Stimulated activated naive B cell treated with anti-CD40 and anti-IgM and Interleukin-4, amounts not matched to agents 10 μg/mL and 1 μg/mL and 100 μg/mL, for 72 hours (primary cell): ENCODE measurements around the gene KBTBD3.

Experiments
- ATAC-seq, 2 donors: fragments of 150-1000 bp; cut with Tn5 transposase; replicated peaks; 2 replicates each; pipeline ENCODE4 v1.10.0; 2021; ENCODE audit warnings: moderate library complexity in 1 of 2
- DNase-seq: peaks from one replicate; pipeline ENCODE4 v3.0.0; 2021
- H3K27ac Mint-ChIP-seq: one replicate; pipeline ENCODE4 v1.8.0; 2022; ENCODE audit warnings: mild to moderate bottlenecking, mixed read lengths
- H3K27me3 Mint-ChIP-seq, 2 donors: one replicate each; pipeline ENCODE4 v1.8.0; 2022; ENCODE audit warnings: mixed read lengths in 2 of 2
- H3K36me3 Mint-ChIP-seq, 2 donors: one replicate each; pipeline ENCODE4 v1.8.0; 2022; ENCODE audit warnings: mixed read lengths in 2 of 2, mild to moderate bottlenecking in 1 of 2
- H3K4me1 Mint-ChIP-seq, 2 donors: one replicate each; pipeline ENCODE4 v1.8.0; 2022; ENCODE audit warnings: mixed read lengths in 2 of 2, mild to moderate bottlenecking in 1 of 2
- H3K4me3 Mint-ChIP-seq, 2 donors: one replicate each; pipeline ENCODE4 v1.8.0; 2022; ENCODE audit warnings: mild to moderate bottlenecking in 2 of 2, mixed read lengths in 2 of 2, moderate library complexity in 1 of 2
- H3K9me3 Mint-ChIP-seq, 2 donors: one replicate each; pipeline ENCODE4 v1.8.0; 2022; ENCODE audit warnings: mixed read lengths in 2 of 2, mild to moderate bottlenecking in 1 of 2

The KBTBD3 gene, protein sequence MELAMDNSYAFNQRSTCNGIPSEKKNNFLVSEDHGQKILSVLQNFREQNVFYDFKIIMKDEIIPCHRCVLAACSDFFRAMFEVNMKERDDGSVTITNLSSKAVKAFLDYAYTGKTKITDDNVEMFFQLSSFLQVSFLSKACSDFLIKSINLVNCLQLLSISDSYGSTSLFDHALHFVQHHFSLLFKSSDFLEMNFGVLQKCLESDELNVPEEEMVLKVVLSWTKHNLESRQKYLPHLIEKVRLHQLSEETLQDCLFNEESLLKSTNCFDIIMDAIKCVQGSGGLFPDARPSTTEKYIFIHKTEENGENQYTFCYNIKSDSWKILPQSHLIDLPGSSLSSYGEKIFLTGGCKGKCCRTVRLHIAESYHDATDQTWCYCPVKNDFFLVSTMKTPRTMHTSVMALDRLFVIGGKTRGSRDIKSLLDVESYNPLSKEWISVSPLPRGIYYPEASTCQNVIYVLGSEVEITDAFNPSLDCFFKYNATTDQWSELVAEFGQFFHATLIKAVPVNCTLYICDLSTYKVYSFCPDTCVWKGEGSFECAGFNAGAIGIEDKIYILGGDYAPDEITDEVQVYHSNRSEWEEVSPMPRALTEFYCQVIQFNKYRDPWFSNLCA

DNA sequence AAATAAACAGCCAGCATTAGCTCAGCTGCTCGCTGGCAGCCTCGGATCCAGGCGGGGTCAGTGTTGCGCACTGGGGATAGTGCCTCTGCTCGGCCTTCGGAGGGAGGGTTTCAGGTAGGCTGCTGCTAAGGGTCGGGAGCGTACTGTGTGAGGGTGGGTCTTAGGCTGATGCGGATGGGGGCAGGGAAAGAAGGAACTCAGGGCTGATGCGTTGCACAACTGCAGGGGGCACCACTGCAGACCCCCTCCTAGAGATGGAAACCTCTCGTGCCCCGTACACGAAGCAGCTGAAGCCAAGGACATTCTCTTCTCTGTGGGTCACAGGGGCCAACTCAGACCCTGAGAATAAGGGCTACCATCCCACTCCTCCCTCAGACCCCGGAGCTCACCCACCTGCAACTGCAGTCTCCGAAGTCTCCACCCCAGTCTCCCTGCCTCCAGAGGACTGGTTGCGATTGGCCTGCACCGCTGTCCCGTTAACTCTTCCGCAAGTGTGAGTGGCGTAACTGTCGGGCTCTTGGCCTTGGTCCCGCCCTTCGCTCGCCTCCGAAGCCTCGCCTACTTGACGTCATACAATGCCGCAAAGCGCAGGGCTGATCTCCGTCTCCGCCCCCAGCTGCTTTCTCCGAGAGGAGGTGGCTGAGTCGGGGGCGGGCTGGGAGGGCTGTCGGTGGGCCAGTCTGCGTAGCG lies at the start of gene KBTBD3:
Gene KBTBD3 (minus strand): TSS at position 429 of the 690 bp plus-strand sequence. CDS start 18,250 bp downstream, outside the sequence.
- Mint-ChIP-seq H3K27ac (peak within 1 kb of the TSS; percentile 98), H3K36me3 (peaks cover 6 to 12% of the 10 kb centered on the region in 2 donors), H3K9me3 (no peaks in the 10 kb centered on the region), H3K27me3 (no peaks in the 10 kb centered on the region), H3K4me1 (peaks cover 20 to 43% of the 10 kb centered on the region in 2 donors), H3K4me3 (peak within 1 kb of the TSS; percentile 96 to 98)
- ATAC-seq (peak; percentile 93 to 95), DNase-seq (peak; percentile 99)

DNA sequence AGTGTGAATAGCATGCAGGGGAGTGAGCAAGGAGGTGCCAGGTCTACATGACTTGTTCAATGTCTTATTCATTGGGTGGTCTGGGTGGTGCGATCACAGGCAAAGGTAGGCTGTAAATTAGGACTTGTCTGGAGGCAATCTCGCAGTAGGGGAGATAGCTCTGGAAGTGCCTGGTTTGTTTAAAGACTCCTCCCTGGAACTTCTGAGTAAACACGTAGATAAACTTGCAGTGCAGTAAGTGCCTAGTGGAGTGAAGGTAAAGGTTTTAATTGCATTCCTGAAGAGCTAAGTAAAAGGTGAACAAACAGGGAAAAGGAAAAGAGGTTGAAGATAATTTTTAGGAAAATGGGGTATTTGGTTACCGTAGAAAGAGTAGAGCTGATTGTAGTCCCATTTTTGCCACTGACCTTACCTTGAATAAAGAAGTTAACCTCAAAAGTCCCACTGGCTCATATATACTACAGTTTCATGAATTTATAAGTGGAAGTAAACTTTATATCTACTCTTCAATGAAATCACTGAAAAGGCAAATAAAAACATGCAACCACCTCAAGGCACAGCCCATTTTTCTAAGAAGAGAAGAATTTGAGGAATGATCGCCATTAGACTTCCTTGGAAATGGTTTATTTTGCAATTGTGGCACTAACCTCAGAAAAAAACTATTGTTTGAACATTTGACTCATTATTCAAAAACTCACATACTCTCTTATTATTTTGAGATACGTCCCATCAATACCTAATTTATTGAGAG lies 44.6 kb upstream of the KBTBD3 start:
- Mint-ChIP-seq H3K9me3 (no peaks in the 10 kb centered on the region), H3K4me3 (no peak overlapping the region), H3K27me3 (peaks cover 6 to 9% of the 10 kb centered on the region in 2 donors), H3K4me1 (no peaks in the 10 kb centered on the region), H3K36me3 (no peaks in the 10 kb centered on the region), H3K27ac (no peak overlapping the region)
- DNase-seq (no peak), ATAC-seq (no peak)

- Mint-ChIP-seq H3K36me3 (peaks cover 5 to 10% of the 10 kb centered on the region in 2 donors), H3K27me3 (peaks cover 0 to 4% of the 10 kb centered on the region in 2 donors), H3K27ac (no peak overlapping the region), H3K9me3 (peaks cover 4 to 5% of the 10 kb centered on the region in 2 donors), H3K4me3 (no peak overlapping the region), H3K4me1 (no peaks in the 10 kb centered on the region)
- ATAC-seq (peak in 1 of 2 donors; percentile 43), DNase-seq (no peak)
These were observed 28.8 kb upstream of the KBTBD3 start for GRCh38 chr11:106105986-106106385.

GRCh38 chr11:106101819-106102218 lies 24.7 kb upstream of the KBTBD3 start:
- H3K27ac Mint-ChIP-seq, result no peak overlapping the region
- ATAC-seq (no peak), DNase-seq (no peak)
- H3K9me3 Mint-ChIP-seq, result peaks cover 2 to 5% of the 10 kb centered on the region in 2 donors
- no peaks in the 10 kb centered on the region for H3K27me3 Mint-ChIP-seq
- H3K4me3 Mint-ChIP-seq, result no peak overlapping the region
- H3K36me3 Mint-ChIP-seq, result peaks cover 17 to 27% of the 10 kb centered on the region in 2 donors
- H3K4me1 Mint-ChIP-seq, result no peaks in the 10 kb centered on the region

DNA sequence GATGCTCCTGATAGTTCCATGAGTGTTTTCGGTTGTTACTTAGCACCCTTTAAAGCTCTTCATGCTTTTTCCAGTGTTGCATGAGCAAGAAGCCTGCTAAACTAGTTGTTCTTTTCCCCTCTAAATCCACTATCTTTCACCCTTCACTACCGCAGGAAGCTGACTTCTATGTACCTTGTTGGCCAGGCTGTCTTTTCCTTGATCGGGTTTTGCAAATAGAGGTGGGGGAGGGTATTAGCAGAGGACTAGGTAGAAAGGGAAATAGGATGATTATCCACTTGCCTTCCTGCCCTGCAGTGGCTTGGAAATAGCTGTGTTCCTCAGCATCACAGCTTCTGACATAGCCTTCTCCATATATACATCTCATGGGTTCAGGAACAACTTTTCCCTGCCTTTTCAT lies 24.2 kb upstream of the KBTBD3 start:
- ATAC-seq, result no peak
- Mint-ChIP-seq H3K36me3 (peaks cover 17 to 28% of the 10 kb centered on the region in 2 donors), H3K27me3 (no peaks in the 10 kb centered on the region), H3K4me3 (no peak overlapping the region), H3K27ac (no peak overlapping the region), H3K4me1 (no peaks in the 10 kb centered on the region), H3K9me3 (peaks cover 2 to 5% of the 10 kb centered on the region in 2 donors)
- no peak for DNase-seq

DNA sequence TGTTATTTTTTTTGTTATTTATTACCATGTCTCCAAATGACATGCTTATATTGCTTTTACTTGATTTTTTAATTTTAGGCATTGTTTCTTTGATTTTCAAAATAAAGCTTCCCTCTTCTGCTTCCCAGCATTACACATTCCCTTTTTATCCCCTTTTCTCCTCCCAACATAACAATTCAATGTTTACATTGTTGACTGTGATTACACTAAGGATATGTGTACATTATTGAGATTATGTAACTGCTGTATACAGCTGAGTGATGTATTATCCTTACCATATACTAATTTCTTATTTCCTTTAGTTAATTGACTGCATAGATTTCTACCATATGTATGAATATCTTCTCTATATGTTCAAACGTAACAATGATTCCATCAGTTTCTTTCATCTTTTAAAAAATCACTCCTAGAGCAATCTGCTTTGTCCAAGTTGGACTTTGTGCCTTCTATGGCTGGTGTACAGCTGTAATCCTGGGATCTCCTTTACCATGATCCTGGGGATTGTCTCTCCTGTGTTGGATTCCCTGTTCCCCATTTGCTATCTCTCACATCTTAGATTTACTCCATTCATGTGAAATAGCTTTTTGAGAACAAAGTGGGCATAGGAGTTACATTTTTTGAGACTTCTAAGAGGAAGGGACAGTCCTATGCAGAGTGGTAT lies 21.9 kb upstream of the KBTBD3 start:
- Mint-ChIP-seq H3K4me1 (no peaks in the 10 kb centered on the region), H3K27me3 (no peaks in the 10 kb centered on the region), H3K9me3 (peaks cover 2 to 5% of the 10 kb centered on the region in 2 donors), H3K4me3 (no peak overlapping the region), H3K36me3 (peaks cover 23 to 42% of the 10 kb centered on the region in 2 donors), H3K27ac (no peak overlapping the region)
- DNase-seq (no peak), ATAC-seq (no peak)

DNA sequence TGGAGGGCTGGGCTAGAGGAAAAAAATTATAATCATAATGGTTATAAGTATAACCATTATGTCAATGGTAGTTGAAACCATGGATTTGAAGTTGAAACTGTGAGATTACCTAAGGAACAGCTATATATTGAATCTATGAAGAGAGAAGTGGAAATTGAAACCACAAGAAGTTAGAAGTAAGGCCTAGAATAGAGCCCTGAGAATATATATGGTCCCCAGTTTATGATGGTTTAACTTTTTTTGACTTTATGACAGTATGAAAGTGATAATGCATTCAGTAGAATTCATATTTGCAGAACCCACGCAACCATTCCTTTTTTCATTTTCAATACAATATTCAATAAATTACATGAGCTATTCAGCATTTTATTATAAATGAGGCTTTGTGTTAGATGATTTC lies 15.3 kb upstream of the KBTBD3 start:
- no peak for ATAC-seq
- no peak for DNase-seq
- H3K27me3 Mint-ChIP-seq, result no peaks in the 10 kb centered on the region
- no peaks in the 10 kb centered on the region for H3K9me3 Mint-ChIP-seq
- H3K4me3 Mint-ChIP-seq, result no peak overlapping the region
- peaks cover 12% of the 10 kb centered on the region in 2 donors for H3K4me1 Mint-ChIP-seq
- H3K27ac Mint-ChIP-seq, result no peak overlapping the region
- peaks cover 21 to 34% of the 10 kb centered on the region in 2 donors for H3K36me3 Mint-ChIP-seq

DNA sequence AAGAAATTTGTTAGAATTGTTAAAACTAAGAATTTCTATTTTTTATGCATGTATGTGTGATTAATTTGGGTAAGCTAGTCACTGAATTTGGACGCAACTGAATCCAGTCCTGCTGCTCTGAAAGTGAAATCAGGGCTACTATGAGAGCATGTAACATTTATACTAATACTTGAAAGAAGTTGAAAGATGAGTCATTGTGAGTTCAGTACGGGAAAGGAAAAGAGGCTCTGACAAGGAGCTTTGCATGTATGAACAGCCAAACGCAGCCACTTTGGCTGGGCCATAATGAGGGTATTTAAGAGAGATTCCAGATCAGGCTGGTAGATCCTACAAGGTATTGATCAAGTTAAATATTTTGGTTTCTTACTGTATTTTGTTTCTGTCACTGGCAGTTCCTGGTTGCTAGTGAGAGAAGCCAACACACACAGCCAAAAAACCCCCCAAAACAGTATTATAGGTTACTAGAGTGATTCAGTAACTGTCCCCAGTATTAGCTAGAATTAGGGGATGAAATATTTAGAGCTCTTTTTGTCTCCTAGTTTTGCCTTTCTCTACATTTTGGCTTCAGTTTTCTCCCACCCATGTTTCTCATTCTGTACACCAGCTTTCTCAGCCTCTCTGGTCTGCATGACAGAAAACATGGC lies 14.5 kb upstream of the KBTBD3 start:
- no peak overlapping the region for H3K27ac Mint-ChIP-seq
- H3K27me3 Mint-ChIP-seq, result no peaks in the 10 kb centered on the region

GRCh38 chr11:106088896-106089295 lies 11.7 kb upstream of the KBTBD3 start:
- Mint-ChIP-seq H3K4me3 (no peak overlapping the region), H3K27ac (no peak overlapping the region), H3K4me1 (peaks cover 20 to 22% of the 10 kb centered on the region in 2 donors), H3K27me3 (no peaks in the 10 kb centered on the region), H3K9me3 (no peaks in the 10 kb centered on the region), H3K36me3 (peaks cover 19 to 20% of the 10 kb centered on the region in 2 donors)
- DNase-seq (no peak), ATAC-seq (no peak)

More for the DNA sequence above, 14.5 kb upstream of the KBTBD3 start:
- no peak overlapping the region for H3K4me3 Mint-ChIP-seq
- DNase-seq (no peak), ATAC-seq (peak in 1 of 2 donors; percentile 41)
- H3K9me3 Mint-ChIP-seq, result no peaks in the 10 kb centered on the region
- H3K36me3 Mint-ChIP-seq, result peaks cover 19 to 33% of the 10 kb centered on the region in 2 donors
- peaks cover 15% of the 10 kb centered on the region in 2 donors for H3K4me1 Mint-ChIP-seq

DNA sequence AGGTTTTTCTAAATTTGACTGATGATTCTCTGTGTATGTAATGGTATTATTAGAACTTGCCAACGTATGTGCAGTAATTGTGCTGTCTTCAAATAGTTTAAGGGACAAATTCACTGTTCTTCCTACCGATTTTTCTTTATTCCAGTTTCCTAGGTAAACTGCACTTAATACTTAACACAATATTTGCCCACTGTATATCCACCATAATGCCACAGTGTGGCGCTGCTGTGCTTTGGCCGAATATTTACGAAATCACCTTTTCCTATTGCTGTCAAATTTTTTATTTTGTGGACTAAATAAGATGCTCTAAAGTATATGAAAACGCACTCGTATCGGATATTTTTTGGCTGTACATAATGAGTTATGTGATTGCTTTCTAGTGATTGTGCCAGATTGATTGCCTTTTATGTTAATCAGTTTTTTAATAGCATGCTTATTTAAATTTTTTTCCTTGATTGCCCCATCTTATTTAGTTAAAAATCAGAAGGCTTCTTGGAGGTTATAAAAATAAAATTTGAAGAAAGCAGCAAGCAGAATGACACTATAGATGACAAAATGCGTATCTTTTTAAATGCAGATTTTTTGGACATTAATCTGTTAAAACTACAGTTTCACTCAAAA lies 10.8 kb upstream of the KBTBD3 start:
- Mint-ChIP-seq H3K27me3 (no peaks in the 10 kb centered on the region), H3K9me3 (no peaks in the 10 kb centered on the region), H3K4me3 (no peak overlapping the region), H3K36me3 (peaks cover 19 to 21% of the 10 kb centered on the region in 2 donors), H3K27ac (peak overlapping the region; percentile 25), H3K4me1 (peaks cover 20 to 22% of the 10 kb centered on the region in 2 donors)
- ATAC-seq, result no peak
- DNase-seq, result no peak

GRCh38 chr11:106086850-106087249 lies 9.7 kb upstream of the KBTBD3 start:
- ATAC-seq (no peak), DNase-seq (no peak)
- peaks cover 14 to 16% of the 10 kb centered on the region in 2 donors for H3K36me3 Mint-ChIP-seq
- no peaks in the 10 kb centered on the region for H3K27me3 Mint-ChIP-seq
- H3K4me3 Mint-ChIP-seq, result no peak overlapping the region
- H3K4me1 Mint-ChIP-seq, result peaks cover 22 to 30% of the 10 kb centered on the region in 2 donors
- H3K9me3 Mint-ChIP-seq, result no peaks in the 10 kb centered on the region
- no peak overlapping the region for H3K27ac Mint-ChIP-seq

DNA sequence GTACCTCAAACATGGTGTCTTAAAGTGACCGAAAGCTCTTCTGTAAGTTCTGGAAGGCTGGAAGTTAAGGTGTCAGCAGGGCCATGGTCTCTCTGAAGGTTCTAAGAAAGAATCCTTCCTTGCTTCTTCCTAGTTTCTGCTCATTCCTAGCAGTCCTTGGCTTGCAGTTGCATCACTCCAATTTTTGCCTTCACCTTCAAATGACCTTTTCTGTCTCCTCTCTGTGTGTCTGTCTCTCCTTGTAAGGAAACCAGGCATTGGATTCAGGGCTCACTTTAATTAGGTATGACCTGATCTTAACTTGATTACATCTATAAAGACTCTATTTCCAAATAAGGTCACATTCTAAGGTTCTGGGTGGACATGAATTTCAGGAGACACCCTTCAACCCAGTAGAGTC lies 9.0 kb upstream of the KBTBD3 start:
- no peak for DNase-seq
- no peak overlapping the region for H3K4me3 Mint-ChIP-seq
- H3K9me3 Mint-ChIP-seq, result no peaks in the 10 kb centered on the region
- peak overlapping the region; percentile 1 for H3K27ac Mint-ChIP-seq
- H3K36me3 Mint-ChIP-seq, result peaks cover 12 to 14% of the 10 kb centered on the region in 2 donors
- peaks cover 25 to 36% of the 10 kb centered on the region in 2 donors for H3K4me1 Mint-ChIP-seq
- ATAC-seq, result no peak
- no peaks in the 10 kb centered on the region for H3K27me3 Mint-ChIP-seq

DNA sequence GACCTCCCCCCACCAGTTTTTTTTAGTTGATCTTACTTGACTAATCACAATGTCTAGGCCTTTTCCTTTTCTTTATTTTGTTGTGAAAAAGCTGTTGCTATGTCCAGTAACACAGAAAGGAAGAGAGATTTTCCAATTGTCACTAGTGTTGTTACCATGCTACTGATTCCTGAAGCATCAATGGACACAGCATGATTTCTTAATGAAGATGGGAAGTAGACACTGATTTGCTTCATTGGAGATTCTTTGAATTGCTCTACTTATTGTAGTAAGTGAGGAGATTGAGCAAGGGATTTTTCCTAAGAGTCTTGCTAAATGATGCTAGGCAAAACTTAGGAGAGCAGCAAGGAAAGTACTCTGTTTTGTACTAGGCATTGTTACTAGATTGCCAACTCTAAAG lies 4.9 kb upstream of the KBTBD3 start:
- Mint-ChIP-seq H3K36me3 (peaks cover 16 to 18% of the 10 kb centered on the region in 2 donors), H3K27me3 (no peaks in the 10 kb centered on the region), H3K4me3 (no peak overlapping the region), H3K27ac (no peak overlapping the region), H3K9me3 (no peaks in the 10 kb centered on the region), H3K4me1 (peaks cover 22 to 36% of the 10 kb centered on the region in 2 donors)
- DNase-seq (no peak), ATAC-seq (no peak)
